Measurements from ENCODE around the gene NISCH.

Gene NISCH

GRCh38 chr3:52537165-52537620, 81.8 kb downstream of the NISCH start:
- DNase-seq (ENCODE audit: low read depth in 2 of 2), result no peak

DNA sequence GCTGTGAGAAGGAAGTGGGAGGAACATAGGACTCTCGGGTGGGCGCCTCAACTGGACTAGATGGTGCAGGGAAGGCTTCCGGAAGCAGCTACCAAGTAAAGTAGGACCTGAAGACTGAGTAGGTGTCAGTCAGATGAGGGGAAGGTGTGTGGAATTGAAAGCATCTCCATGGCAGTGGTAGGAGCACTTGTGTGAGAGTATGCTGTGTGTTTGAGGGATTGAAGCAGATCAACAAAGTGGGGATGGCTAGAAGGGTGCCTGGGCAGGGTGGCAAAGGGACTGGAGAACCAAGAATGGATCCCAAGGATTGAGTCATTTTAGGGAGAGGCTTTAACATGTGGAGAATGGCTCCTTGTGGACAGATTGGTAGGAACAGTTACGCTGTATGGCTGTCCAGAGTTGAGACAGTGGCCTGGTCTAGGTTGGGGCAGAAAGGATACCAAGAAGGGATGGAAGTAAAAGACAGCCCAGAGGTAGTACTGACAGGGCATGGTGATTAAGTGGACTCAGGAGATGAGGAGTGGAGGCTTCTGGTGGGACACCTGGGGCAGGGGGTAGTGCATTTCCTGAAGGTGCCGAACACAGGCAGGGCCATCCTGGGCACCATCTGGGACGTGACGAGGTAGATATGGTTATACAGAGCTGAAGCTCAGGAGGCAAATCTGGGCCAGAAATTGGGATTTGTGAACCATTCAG, 82.5 kb downstream of the NISCH start:
- no peak for DNase-seq (ENCODE audit: low read depth in 2 of 2)

- DNase-seq (ENCODE audit: low read depth in 2 of 2), result no peak
Measured at GRCh38 chr3:52539010-52539653, 83.7 kb downstream of the NISCH start.

DNA sequence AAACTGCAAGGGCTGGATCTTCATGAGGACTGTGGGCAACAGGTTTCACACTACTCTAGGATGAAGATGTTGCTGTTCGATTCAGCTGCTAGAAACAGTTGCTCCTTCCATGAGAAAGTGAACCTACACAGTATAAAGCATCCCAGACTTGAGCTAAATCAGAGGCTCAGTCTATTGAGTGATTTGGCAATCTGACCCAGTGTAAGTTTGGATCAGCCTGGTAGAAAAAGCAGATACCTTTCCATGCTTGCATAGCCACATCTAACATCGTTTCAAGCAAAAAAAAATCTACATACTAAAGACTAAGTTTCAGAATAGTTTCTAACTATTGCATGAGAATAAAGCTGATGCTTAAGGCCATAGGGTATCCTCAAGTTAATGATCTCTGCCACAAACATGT, 85.6 kb downstream of the NISCH start:
- DNase-seq (ENCODE audit: low read depth in 2 of 2), result no peak

Measured in stimulated activated CD8-positive, alpha-beta memory T cell treated with anti-CD3 and anti-CD28 coated beads, Interleukin-7, amount 100 ng/mL, for 4 hours (primary cell).